HG03108 (cell line): Measurements from ENCODE around the gene PPY.
"Not testable (repeated sequence)": the region's sequence is repeated elsewhere in the genome, so short reads cannot be mapped to it uniquely, and the experiment has no call there.

Experiments
- ATAC-seq: cut with Tn5 transposase; IDR thresholded peaks from one replicate; pipeline ENCODE4 v1.9.1; 2021; ENCODE audit warnings: moderate library complexity; ENCODE audit not compliant: unreplicated experiment

Gene PPY, protein sequence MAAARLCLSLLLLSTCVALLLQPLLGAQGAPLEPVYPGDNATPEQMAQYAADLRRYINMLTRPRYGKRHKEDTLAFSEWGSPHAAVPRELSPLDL

DNA sequence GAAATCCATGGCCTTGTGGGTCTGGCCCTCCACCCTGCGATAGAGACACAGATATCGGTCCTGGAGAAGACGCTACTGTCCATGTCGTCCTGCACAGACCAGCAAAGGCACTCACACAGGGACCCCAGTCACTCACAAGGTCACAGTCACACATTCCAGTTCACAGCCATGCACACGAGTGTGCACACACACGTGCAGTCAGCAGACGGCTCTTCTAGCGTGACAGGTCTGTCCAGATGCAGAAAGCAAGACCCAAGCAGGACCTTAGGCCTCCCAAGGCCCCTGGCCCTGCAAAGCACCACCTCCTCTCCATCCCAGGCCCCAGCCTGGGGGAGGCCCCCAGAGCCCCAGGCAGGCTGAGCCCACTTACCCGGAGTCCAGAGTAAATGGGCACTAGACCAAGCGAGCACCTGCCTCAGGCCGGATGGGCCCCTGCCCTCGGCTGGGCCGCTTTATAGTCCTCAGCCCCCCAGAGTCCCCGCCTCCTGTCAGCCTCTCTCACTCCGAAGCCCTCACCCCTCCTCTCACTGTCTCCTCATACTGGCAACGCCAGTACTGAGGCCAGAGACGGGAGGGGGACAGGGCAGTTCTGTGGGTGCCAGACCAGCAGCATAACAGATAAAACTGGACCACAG is at the start of gene PPY:
Gene PPY (minus strand): TSS at position 426 of the 635 bp plus-strand sequence. CDS start 822 bp downstream, outside the sequence.
- ATAC-seq: no peak

DNA sequence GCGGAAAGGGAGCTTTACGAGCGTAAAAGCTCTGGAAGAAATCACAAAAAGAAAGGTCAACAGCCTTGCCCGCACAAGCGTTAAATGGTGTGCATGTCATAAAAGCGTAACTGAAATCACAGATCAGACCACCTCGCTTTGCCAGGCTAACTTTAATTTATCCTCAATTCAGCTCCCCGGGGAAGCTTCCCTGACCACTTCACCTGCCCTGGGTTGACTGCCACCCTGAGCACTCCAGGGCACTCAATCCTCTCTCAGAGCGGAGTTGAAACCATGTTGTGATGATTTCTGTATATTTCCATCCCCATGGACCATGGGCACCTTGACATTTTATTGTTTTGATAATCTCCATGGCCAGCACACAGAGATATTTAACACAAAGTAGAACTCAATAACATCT is 46.0 kb upstream of the PPY start:
- no peak for ATAC-seq

GRCh38 chr17:43987131-43988021 is 45.1 kb upstream of the PPY start:
- no peak for ATAC-seq

GRCh38 chr17:43986225-43986981 is 44.1 kb upstream of the PPY start:
- ATAC-seq: no peak

GRCh38 chr17:43984521-43984920 is 42.2 kb upstream of the PPY start:
- no peak for ATAC-seq

DNA sequence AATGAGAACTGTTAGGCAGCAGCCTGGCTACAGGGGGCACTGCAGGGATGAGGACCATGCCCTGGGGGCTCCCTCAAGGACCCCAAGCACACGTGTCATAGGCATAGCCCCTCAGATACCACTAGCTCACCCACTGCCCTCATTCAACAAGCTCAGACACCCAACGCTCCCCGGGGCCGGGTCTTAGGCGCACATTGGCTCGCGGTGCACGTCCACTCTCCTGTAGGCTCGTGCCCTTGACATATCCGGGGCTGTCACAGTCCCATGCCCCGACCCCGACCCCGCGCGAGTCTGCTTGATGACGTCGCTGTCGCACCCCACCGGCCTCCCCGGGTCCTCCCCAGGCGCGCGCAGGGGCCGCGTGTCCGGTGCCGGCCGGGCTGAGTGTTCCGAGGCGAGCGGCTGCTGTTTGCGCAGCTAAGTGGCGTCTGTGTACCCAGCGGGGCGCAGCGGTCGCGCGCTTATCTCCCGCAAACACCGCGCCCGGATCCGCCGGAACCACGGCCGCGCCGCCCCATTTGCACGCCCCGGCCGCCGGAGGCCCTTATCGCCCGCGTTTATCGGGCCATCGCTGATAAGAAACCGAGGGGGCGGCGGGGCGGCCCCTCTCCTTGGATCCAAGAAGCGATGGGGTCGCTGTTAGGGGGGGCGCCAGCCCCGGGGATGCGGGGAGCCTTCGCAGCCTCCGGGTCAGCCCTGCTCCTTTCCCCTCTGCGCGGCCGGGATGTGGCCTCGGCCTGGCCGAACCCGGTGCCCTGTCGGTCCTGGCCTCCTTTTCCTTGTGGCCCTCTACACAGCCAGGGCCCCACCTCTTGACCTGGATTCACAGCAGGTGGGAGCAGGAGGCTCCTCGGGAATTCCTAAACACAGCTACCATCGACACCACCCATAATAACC is 41.5 kb upstream of the PPY start:
- ATAC-seq: no peak

DNA sequence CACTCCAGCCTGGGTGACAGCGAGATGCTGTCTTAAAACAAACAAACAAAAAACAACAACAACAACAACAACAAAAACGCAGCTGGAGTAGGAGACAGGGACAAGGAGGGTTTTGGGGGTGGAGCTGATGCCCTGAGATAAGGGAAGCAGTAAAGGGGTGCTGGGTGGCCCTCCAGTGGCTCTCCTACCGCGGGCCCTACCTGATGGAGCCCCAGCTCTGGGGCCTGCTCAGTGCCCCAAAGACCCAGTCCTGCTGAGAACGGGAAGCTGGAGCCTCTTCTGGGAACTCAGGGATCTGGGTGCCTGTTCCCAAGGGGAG is 40.9 kb upstream of the PPY start:
- no peak for ATAC-seq

DNA sequence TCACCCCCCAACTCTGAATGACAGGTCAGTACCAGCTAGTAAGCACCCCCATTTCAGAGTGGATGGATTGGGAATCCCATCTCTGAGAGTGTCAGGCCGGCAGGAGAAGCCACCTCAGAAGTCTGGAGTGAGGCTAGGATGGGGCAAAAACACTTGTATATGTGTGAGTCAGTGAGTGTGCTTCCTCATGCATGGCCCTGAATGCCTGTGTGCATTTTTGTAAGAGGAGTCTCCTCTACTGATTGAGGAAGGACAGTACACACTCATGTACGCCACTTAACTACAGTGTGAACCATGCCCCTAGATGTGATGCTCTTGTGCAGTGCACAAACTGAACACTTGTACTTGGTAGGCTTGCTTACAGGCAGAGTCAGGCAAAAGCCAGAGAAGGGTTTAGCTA is 39.9 kb upstream of the PPY start:
- ATAC-seq: no peak

DNA sequence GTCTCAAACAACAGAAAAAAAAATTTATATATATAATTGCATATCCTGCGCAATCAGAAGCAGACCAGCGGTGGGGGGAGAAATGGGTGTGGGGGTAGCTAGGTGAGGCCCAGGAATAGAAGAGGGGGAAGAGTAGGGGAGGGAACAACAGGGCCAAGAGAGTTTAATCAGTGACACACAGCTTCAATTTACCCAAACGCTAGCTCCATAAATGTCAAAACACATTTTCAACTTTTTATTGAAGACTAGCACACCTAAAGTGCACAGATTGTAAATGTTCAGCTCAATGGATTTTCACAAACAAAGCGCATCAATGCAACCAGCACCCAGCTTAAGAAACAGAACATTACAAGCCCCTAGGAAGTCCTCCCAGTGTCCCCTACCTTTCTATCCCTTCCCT is 37.4 kb upstream of the PPY start:
- no peak for ATAC-seq

DNA sequence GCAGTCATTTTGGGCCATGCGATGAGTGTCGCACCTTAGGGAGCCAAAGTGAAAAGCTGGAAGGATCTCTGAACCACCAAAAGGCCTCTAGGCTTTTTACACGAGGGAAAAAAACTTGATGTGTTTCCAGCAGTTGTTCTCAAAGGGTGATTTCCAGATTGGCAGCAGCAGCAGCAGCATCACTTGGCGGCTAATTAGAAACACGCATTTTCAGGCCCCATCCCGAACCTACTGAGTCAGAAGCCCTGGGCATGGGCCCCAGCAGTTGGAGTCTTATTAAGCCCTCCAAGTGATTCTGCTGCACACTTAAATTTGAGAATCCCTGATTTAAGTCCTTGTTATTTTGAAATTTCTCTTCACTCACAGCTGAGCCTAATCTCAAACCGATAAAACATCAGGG is 36.7 kb upstream of the PPY start:
- no peak for ATAC-seq

DNA sequence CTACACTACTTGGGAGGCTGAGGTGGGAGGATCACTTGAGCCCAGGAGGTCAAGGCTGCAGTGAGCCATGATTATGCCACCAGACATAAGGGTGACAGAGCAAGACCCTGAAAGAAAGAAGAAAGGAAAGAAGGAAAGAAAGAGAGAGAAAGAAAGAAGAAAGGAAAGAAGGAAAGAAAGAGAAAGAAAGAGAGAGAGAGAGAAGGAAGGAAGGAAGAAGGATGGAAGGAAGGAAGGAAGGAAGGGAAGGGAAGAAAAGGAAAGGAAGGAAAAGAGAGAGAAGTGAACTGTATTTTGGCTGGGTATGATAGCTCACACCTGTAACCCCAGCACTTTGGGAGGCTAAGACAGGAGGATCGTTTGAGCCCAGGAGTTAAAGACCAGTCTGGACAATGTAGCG is 35.8 kb upstream of the PPY start:
- no peak for ATAC-seq

- ATAC-seq: no peak
Measured at GRCh38 chr17:43976963-43977837, 34.9 kb upstream of the PPY start.

GRCh38 chr17:43975898-43976297 is 33.6 kb upstream of the PPY start:
- no peak for ATAC-seq

DNA sequence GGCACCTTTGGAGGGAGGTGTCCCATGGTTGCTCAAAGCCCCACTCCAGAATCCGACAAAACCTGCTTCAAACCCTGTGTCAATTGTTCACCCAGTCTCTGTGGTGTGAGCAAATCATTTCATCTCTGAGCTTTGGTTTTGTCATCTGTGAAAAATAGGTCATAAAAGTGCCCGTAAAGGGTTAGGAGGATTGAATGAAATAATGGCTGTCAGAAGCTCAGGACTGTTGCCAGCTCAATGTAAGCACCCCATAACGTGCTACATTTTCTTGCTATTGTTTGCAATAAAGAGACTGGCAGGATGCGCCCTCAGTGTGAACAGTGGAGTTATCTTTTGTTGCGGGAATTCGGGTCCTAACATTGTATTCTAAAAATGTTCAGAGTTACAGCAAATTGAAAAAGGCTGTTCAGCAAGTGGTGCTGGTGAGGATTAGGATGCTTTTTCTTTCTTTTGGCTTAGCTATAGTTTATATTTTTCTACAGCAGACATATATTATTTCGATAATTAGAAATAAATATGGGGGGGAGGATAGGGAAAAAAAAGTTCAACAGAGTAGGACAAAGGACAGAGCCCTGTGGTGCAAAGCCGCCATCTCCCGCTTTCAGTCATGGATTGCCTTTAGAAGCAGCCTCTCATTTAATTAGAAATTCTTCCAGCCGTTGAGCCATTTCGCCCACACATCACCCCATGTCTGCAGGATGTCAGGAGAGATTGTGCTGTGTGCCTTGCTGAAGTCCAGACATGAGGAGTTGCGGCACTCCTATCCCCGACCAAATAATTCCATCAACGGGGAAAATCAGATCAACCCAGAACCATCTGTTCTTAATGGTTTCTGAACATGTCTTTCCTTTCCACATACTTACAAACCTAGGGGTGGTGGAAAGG is 32.3 kb upstream of the PPY start:
- ATAC-seq: no peak

DNA sequence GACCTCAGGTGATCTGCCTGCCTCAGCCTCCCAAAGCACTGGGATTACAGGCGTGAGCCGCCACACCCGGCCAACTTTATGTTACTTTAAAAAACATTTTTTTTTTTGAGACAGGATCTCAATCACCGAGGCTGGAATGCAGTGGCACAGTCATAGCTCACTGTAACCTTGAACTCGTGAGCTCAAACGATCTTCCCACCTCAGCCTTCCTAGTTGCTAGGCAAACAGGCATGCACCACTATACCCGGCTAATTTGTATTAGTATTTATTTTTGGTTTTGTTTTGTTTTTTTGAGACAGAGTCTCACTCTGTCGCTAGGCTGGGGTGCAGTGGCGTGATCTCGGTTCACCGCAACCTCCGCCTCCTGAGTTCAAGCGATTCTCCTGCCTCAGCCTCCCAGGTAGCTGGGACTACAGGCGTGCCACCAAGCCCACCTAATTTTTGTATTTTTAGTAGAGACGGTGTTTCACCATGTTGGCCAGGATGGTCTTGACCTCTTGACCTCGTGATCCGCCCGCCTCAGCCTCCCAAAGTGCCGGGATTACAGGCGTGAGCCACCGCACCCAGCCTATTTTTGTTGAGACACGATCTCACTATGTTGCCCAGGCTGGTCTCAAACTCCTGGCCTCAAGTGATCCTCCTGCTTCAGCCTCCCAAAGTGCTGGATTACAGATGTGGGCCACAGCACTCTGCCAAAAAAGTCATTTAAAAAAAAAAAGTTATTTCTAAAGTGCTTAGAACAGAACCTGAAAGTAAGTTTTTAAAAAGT is 30.4 kb upstream of the PPY start:
- ATAC-seq: not testable (repeated sequence)

DNA sequence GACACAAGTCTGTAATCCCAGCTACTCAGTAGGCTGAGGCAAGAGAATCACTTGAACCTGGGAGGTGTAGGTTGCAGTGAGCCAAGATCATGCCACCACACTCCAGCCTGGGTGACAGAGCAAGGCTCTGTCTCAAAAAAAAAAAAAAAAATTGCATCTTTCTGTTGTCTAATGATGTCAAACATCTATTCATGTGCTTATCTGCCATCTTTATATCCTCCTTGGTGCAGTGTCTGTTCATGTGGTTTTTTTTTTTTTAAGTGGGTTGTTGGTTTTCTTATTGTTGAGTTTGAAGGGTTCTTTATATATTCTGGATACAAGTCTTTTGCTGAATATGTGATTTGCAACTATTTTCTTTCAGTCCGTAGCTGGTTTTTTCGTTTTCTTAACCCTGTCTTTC is 29.2 kb upstream of the PPY start:
- not testable (repeated sequence) for ATAC-seq

DNA sequence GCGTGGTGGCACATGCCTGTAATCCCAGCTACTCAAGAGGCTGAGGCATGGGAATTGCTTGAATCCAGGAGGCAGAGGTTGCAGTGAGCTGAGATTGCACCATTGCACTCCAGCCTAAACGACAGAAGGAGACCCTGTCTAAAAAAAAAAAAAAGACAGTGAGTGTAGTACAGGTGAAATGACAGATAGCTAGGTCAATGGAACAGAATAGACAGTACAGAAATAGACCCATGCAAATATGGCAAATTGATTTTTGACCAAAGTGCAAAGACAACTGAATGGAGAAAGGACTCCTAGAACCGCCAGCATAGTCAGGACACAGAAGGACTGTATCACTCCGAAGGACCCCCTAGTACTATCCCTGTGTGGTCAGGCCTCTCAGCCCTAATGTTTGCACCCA is 28.1 kb upstream of the PPY start:
- no peak for ATAC-seq
